ENCODE measurements around the gene EEIG1. TPM values are rescaled to one million over a fixed set of nuclear protein-coding genes. Genes with fewer than 3 reads are reported as not detected.
A peak's percentile ranks its signal among the peaks of the same experiment; 100 is the strongest.

The EEIG1 gene
- total and polyA plus RNA-seq, 9 of the 15 experiments (the other 6 are each of a cell fraction or from before 2014, with no cell fraction given) = 0.17 to 16.7 (median 3.6) TPM

DNA sequence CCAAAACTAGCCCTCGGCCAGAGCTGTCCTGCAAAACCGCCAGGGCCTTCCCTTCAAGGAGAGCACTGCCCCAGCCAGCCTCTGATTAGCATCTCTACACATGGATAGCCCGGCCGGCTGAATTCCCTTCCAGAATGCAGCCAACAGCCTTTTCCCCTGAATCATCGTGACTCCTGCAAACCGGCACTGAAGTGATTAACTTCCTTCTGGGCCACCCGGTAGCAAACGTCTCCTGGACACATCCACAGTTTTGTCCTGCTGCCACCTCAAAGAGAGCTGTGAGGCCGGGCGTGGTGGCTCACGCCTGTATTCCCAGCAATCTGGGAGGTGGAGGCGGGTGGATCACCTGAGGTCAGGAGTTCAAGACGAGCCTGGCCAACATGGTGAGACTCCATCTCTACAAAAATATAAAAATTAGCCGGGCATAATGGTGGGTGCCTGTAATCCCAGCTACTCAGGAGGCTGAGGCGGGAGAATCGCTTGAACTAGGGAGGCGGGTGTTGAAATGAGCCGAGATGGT, 21.1 kb upstream of the EEIG1 start (continued):
- TF ChIP-seq, protein P1, sequence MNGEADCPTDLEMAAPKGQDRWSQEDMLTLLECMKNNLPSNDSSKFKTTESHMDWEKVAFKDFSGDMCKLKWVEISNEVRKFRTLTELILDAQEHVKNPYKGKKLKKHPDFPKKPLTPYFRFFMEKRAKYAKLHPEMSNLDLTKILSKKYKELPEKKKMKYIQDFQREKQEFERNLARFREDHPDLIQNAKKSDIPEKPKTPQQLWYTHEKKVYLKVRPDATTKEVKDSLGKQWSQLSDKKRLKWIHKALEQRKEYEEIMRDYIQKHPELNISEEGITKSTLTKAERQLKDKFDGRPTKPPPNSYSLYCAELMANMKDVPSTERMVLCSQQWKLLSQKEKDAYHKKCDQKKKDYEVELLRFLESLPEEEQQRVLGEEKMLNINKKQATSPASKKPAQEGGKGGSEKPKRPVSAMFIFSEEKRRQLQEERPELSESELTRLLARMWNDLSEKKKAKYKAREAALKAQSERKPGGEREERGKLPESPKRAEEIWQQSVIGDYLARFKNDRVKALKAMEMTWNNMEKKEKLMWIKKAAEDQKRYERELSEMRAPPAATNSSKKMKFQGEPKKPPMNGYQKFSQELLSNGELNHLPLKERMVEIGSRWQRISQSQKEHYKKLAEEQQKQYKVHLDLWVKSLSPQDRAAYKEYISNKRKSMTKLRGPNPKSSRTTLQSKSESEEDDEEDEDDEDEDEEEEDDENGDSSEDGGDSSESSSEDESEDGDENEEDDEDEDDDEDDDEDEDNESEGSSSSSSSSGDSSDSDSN (IDR thresholded peaks at IDR 0.05; ENCODE audit: borderline replicate concordance in 1 of 2, low read depth in 2 of 2, low read length in 2 of 2) = peak; percentile 61 to 94; a peak in 1 of 4 replicates
- peak; percentile 43; the same call in 1 of the 2 replicates for TF ChIP-seq ZNF175 (CRISPR knock-in tag; IDR thresholded peaks at IDR 0.05; ENCODE audit: low read depth)
- peak; percentile 72 for TF ChIP-seq BRD9 (IDR thresholded peaks at IDR 0.05; ENCODE audit: low read depth, partially characterized antibody)
- peak; percentile 53 for TF ChIP-seq SMAD1 (IDR thresholded peaks at IDR 0.05; ENCODE audit: low read depth, low read length, partially characterized antibody)
- peak; percentile 50; the same call in 1 of the 2 replicates for TF ChIP-seq CBFA2T3 (IDR thresholded peaks at IDR 0.05)
- peak; percentile 78; the same call in 1 of the 2 replicates for TF ChIP-seq HDAC2 (IDR thresholded peaks at IDR 0.05)
- TF ChIP-seq NFIC (IDR thresholded peaks at IDR 0.05) = peak; percentile 25; the same call in 1 of the 2 replicates
- TF ChIP-seq KAT2B (IDR thresholded peaks at IDR 0.05; ENCODE audit: low read depth, low read length) = no peak
- TF ChIP-seq ZFX (CRISPR knock-in tag; IDR thresholded peaks at IDR 0.05) = peak; percentile 78
- peak; percentile 36 to 45; a peak in 1 of 4 replicates for TF ChIP-seq NRF1 (conservative IDR thresholded peaks at IDR 0.05 in 1 of 2, IDR thresholded peaks at IDR 0.05 in 1 of 2)
- peak; percentile 52 for TF ChIP-seq NEUROD1 (IDR thresholded peaks at IDR 0.05; ENCODE audit: borderline replicate concordance, low read depth, low read length, partially characterized antibody)
- TF ChIP-seq AFF1 (IDR thresholded peaks at IDR 0.05; ENCODE audit: low read depth in 1 of 2, partially characterized antibody in 2 of 2) = peak in 1 of 2 experiments; percentile 60
- no peak for TF ChIP-seq RUNX1 (IDR thresholded peaks at IDR 0.05; ENCODE audit: low read depth)
- TF ChIP-seq, protein P2, sequence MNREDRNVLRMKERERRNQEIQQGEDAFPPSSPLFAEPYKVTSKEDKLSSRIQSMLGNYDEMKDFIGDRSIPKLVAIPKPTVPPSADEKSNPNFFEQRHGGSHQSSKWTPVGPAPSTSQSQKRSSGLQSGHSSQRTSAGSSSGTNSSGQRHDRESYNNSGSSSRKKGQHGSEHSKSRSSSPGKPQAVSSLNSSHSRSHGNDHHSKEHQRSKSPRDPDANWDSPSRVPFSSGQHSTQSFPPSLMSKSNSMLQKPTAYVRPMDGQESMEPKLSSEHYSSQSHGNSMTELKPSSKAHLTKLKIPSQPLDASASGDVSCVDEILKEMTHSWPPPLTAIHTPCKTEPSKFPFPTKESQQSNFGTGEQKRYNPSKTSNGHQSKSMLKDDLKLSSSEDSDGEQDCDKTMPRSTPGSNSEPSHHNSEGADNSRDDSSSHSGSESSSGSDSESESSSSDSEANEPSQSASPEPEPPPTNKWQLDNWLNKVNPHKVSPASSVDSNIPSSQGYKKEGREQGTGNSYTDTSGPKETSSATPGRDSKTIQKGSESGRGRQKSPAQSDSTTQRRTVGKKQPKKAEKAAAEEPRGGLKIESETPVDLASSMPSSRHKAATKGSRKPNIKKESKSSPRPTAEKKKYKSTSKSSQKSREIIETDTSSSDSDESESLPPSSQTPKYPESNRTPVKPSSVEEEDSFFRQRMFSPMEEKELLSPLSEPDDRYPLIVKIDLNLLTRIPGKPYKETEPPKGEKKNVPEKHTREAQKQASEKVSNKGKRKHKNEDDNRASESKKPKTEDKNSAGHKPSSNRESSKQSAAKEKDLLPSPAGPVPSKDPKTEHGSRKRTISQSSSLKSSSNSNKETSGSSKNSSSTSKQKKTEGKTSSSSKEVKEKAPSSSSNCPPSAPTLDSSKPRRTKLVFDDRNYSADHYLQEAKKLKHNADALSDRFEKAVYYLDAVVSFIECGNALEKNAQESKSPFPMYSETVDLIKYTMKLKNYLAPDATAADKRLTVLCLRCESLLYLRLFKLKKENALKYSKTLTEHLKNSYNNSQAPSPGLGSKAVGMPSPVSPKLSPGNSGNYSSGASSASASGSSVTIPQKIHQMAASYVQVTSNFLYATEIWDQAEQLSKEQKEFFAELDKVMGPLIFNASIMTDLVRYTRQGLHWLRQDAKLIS (CRISPR knock-in tag; IDR thresholded peaks at IDR 0.05) = 0 out of 2 replicates have a peak, but pooled peaks have one; percentile 58
- TF ChIP-seq TBP (optimal IDR thresholded peaks at IDR 0.05; ENCODE audit: low read depth, low read length) = peak; percentile 51
- no peak for TF ChIP-seq ZNF408 (CRISPR knock-in tag; IDR thresholded peaks at IDR 0.05; ENCODE audit: low read depth)
- 0 out of 2 replicates have a peak, but pooled peaks have one; percentile 8 for TF ChIP-seq ZNF764 (CRISPR knock-in tag; IDR thresholded peaks at IDR 0.05; ENCODE audit: low read depth)
- TF ChIP-seq ESRRA (IDR thresholded peaks at IDR 0.05; ENCODE audit: borderline replicate concordance, low read depth) = peak; percentile 21; the same call in 1 of the 2 replicates

Measured in K562 (cell line).